Colonic mucosa (tissue), 4 donors: ENCODE data around the gene SEC31A. TPM values are rescaled to one million over a fixed set of nuclear protein-coding genes. Genes with fewer than 3 reads are reported as not detected.

Source experiments
- DNase-seq: peaks from one replicate; pipeline ENCODE4 v3.0.0-alpha.2; 2020
- H3K27ac ChIP-seq: fragments of 200-600 bp; one replicate; pipeline ENCODE4 v1.8.0; 2021
- H3K27me3 ChIP-seq: fragments of 200-600 bp; one replicate; pipeline ENCODE4 v1.8.0; 2021
- H3K36me3 ChIP-seq: fragments of 200-600 bp; one replicate; pipeline ENCODE4 v1.8.0; 2021
- H3K4me1 ChIP-seq: fragments of 200-600 bp; one replicate; pipeline ENCODE4 v1.8.0; 2021; ENCODE audit warnings: mild to moderate bottlenecking
- H3K4me3 ChIP-seq: fragments of 200-600 bp; one replicate; pipeline ENCODE4 v1.8.0; 2021
- H3K9ac ChIP-seq, 2 donors: one replicate each; pipeline ENCODE4 v1.7.0; 2013; ENCODE audit warnings: control low read depth in 2 of 2, low read depth in 2 of 2, low read length in 2 of 2
- H3K9me3 ChIP-seq: fragments of 200-600 bp; one replicate; pipeline ENCODE4 v1.8.0; 2021
- CTCF ChIP-seq: fragments of 200-600 bp; IDR thresholded peaks from one replicate; pipeline ENCODE4 v1.8.0; 2022; ENCODE audit warnings: antibody characterized with exemption, mild to moderate bottlenecking
- intact Hi-C: fragments of 100-400 bp; cut with DNase I; formaldehyde crosslinking; loops from one replicate; pipeline ENCODE4 v1.14.1; 2022
- total RNA-seq, 2 donors: library from RNA; stranded (reverse); fragmentation: NEBNext Ultra II Directional in 1 of 2; extraction: Animal tissue kit (Norgen Biotek cat#: 25700) in 1 of 2; gene quantifications; one replicate each; pipeline ENCODE4 v1.2.1, GENCODE V29; 2021
- donor health status: healthy.
- donor health status: DM: no; HTN: no; CAD: no.
- donor health status: DM: no; HTN: no; CAD: no.

Gene SEC31A
- total RNA-seq, 2 donors from 2014 or later = 158 to 188 TPM

GRCh38 chr4:82906469-82906868 is 15.5 kb upstream of the SEC31A start:
- no peak for TF ChIP-seq CTCF
- Histone ChIP-seq H3K27me3 (no peaks in the 10 kb centered on the region), H3K9me3 (no peaks in the 10 kb centered on the region), H3K4me1 (no peaks in the 10 kb centered on the region), H3K36me3 (no peaks in the 10 kb centered on the region), H3K4me3 (no peak overlapping the region), H3K9ac (no peak overlapping the region), H3K27ac (no peak overlapping the region)
- DNase-seq = no peak
- intact Hi-C loops = no loop called here

- intact Hi-C loops = no loop called here
Observed at GRCh38 chr4:82905205-82905604, 14.3 kb upstream of the SEC31A start.

GRCh38 chr4:82903737-82904136 is 12.8 kb upstream of the SEC31A start:
- TF ChIP-seq CTCF = no peak
- DNase-seq = no peak
- no peak overlapping the region for H3K9ac ChIP-seq
- H3K9me3 ChIP-seq = no peaks in the 10 kb centered on the region
- H3K4me3 ChIP-seq = no peak overlapping the region
- no peaks in the 10 kb centered on the region for H3K4me1 ChIP-seq
- intact Hi-C loops = no loop called here
- H3K27ac ChIP-seq = no peak overlapping the region
- no peaks in the 10 kb centered on the region for H3K36me3 ChIP-seq
- H3K27me3 ChIP-seq = no peaks in the 10 kb centered on the region

More at GRCh38 chr4:82905205-82905604, 14.3 kb upstream of the SEC31A start:
- H3K27me3 ChIP-seq = no peaks in the 10 kb centered on the region
- no peak for DNase-seq
- no peaks in the 10 kb centered on the region for H3K4me1 ChIP-seq
- no peak for TF ChIP-seq CTCF
- no peak overlapping the region for H3K9ac ChIP-seq
- no peaks in the 10 kb centered on the region for H3K9me3 ChIP-seq
- no peak overlapping the region for H3K27ac ChIP-seq
- no peaks in the 10 kb centered on the region for H3K36me3 ChIP-seq
- H3K4me3 ChIP-seq = no peak overlapping the region

GRCh38 chr4:82901183-82901718 is 10.3 kb upstream of the SEC31A start:
- Histone ChIP-seq H3K36me3 (no peaks in the 10 kb centered on the region), H3K9me3 (no peaks in the 10 kb centered on the region), H3K27me3 (no peaks in the 10 kb centered on the region), H3K4me3 (peak overlapping the region; percentile 66), H3K4me1 (no peaks in the 10 kb centered on the region), H3K27ac (peak overlapping the region; percentile 98), H3K9ac (peak overlapping the region; percentile 76 to 99)
- intact Hi-C loops = no loop called here
- DNase-seq = no peak
- no peak for TF ChIP-seq CTCF

- Histone ChIP-seq H3K4me1 (no peaks in the 10 kb centered on the region), H3K4me3 (peak within 1 kb of the TSS; percentile 66), H3K27ac (peak within 1 kb of the TSS; percentile 98), H3K9ac (peak within 1 kb of the TSS; percentile 78 to 99), H3K27me3 (no peaks in the 10 kb centered on the region), H3K36me3 (no peaks in the 10 kb centered on the region), H3K9me3 (no peaks in the 10 kb centered on the region)
- intact Hi-C loops = no loop called here
- TF ChIP-seq CTCF = no peak
- peak; percentile 99 for DNase-seq
Observed at GRCh38 chr4:82900411-82901182, 9.6 kb upstream of the SEC31A start, which contains the start of gene THAP9. Gene THAP9 (plus strand): TSS chr4:82900735. CDS start chr4:82900803, 68 bp downstream.
